ENCODE measurements around the gene CDC26. TPM values are rescaled to one million over a fixed set of nuclear protein-coding genes. Genes with fewer than 3 reads are reported as not detected.

The CDC26 gene
- total and polyA plus RNA-seq, 3 donors from 2014 or later: 17.9 to 27.5 (median 19.8) TPM

- peaks cover 4% of the 10 kb centered on the region for H3K4me1 ChIP-seq
- no peak for TF ChIP-seq POLR2A (IDR thresholded peaks at IDR 0.05)
- TF ChIP-seq CTCF (IDR thresholded peaks at IDR 0.05): no peak
- DNase-seq: no peak
- no peak overlapping the region for H3K4me3 ChIP-seq
- no peak overlapping the region for H3K27ac ChIP-seq
- intact Hi-C loops (cut with DNase I; ENCODE audit: low total_unique reads): loop anchor here (5.0 kb wide), 1 partner anchor 47 kb away; the partner anchor contains the start of genes FKBP15 and SLC31A1
- H3K36me3 ChIP-seq (ENCODE audit: low read depth, missing control alignments): peaks cover 4% of the 10 kb centered on the region
- no peaks in the 10 kb centered on the region for H3K9me3 ChIP-seq
- H3K27me3 ChIP-seq: no peaks in the 10 kb centered on the region
- WGBS, 2 donors: 83 to 88% methylated on average over 2 of the region's 2 CpGs
These were observed 6.0 kb downstream of the CDC26 start for GRCh38 chr9:113269355-113269754.

- Histone ChIP-seq H3K4me1 (no peaks in the 10 kb centered on the region), H3K9me3 (no peaks in the 10 kb centered on the region), H3K4me3 (no peak overlapping the region), H3K36me3 (ENCODE audit: low read depth, missing control alignments) (peaks cover 4% of the 10 kb centered on the region), H3K27me3 (no peaks in the 10 kb centered on the region), H3K27ac (no peak overlapping the region)
- TF ChIP-seq POLR2A (IDR thresholded peaks at IDR 0.05) (no peak), CTCF (IDR thresholded peaks at IDR 0.05) (no peak)
- intact Hi-C loops (cut with DNase I; ENCODE audit: low total_unique reads): loop anchor here (5.0 kb wide), 1 partner anchor 46 kb away; the partner anchor contains the start of genes FKBP15 and SLC31A1
- DNase-seq: no peak
- WGBS, 2 donors: 88 to 91% methylated on average over 4 of the region's 4 CpGs
These were observed 7.3 kb downstream of the CDC26 start for GRCh38 chr9:113267911-113268566.

- no peaks in the 10 kb centered on the region for H3K4me1 ChIP-seq
- H3K9me3 ChIP-seq: no peaks in the 10 kb centered on the region
- no peak for TF ChIP-seq POLR2A (IDR thresholded peaks at IDR 0.05)
- TF ChIP-seq CTCF (IDR thresholded peaks at IDR 0.05): no peak
- no peak for DNase-seq
- H3K4me3 ChIP-seq: no peak overlapping the region
- WGBS, 2 donors: 84 to 91% methylated on average over 3 of the region's 3 CpGs
- intact Hi-C loops (cut with DNase I; ENCODE audit: low total_unique reads): loop anchor here (5.0 kb wide), 1 partner anchor 44 kb away; the partner anchor contains the start of genes FKBP15 and SLC31A1
- H3K27me3 ChIP-seq: no peaks in the 10 kb centered on the region
- H3K27ac ChIP-seq: no peak overlapping the region
- no peaks in the 10 kb centered on the region for H3K36me3 ChIP-seq (ENCODE audit: low read depth, missing control alignments)
These were observed 9.2 kb downstream of the CDC26 start for GRCh38 chr9:113266174-113266573.

GRCh38 chr9:113261917-113262671 is 13.3 kb downstream of the CDC26 start:
- H3K36me3 ChIP-seq (ENCODE audit: low read depth, missing control alignments): no peaks in the 10 kb centered on the region
- WGBS, 2 donors: 82 to 100% methylated on average over 1 of the region's 1 CpG

More at GRCh38 chr9:113261917-113262671, 13.3 kb downstream of the CDC26 start:
- DNase-seq: no peak
- Histone ChIP-seq H3K9me3 (no peaks in the 10 kb centered on the region), H3K4me1 (no peaks in the 10 kb centered on the region), H3K27ac (no peak overlapping the region), H3K4me3 (no peak overlapping the region), H3K27me3 (no peaks in the 10 kb centered on the region)
- TF ChIP-seq CTCF (IDR thresholded peaks at IDR 0.05) (no peak), POLR2A (IDR thresholded peaks at IDR 0.05) (no peak)
- intact Hi-C loops (cut with DNase I; ENCODE audit: low total_unique reads): no loop called here

Data from testis (tissue), 3 donors.